C4-2B (cell line): Measurements from ENCODE around the gene MEAK7.

Experiments used
- CTCF ChIP-seq: fragments of 450-650 bp; conservative IDR thresholded peaks from 2 replicates; pipeline ENCODE4 v1.5.1; 2017; ENCODE audit warnings: mild to moderate bottlenecking
- ZFX ChIP-seq: fragments of 450-650 bp; IDR thresholded peaks from 2 replicates; pipeline ENCODE4 v1.6.1; 2017

DNA sequence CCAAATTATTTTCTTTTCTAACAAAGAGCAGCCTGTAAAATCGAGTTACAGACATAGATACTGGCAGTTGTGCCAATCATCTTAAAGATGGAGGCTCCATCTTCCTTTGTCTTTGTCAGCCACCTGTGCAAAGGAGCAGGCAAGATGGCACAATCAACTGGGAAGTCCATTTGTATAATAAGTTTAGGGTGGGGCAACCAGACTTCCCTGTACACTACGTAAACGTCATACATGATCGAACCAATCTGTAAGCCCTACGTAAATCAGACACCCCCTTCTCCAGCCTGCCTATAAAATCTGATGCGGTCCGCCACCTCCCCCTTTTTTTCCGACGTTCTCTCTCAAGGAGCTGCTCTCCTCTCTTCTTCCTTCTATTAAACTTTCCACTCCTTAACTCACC, 31.4 kb upstream of the MEAK7 start:
- TF ChIP-seq CTCF, result no peak
- TF ChIP-seq ZFX, result no peak
